Esophagus muscularis mucosa (tissue), 3 donors: ENCODE measurements around the gene INO80B.

ENCODE experiments used
- EP300 ChIP-seq: sonication (generic); formaldehyde crosslinking; IDR thresholded peaks from one replicate; pipeline ENCODE4 v1.6.1; 2017; ENCODE audit warnings: antibody characterized with exemption
- TF ChIP-seq, protein P1 (sequence below), 3 experiments: fragments of 200-600 bp in 2 of 3; fragments of 450-650 bp in 1 of 3; sonication (generic) in 2 of 3; IDR thresholded peaks; one replicate each; pipeline ENCODE4 v1.5.1; 2017 to 2019; ENCODE audit warnings: antibody characterized with exemption in 3 of 3, mild to moderate bottlenecking in 2 of 3, moderate library complexity in 1 of 3

DNA sequence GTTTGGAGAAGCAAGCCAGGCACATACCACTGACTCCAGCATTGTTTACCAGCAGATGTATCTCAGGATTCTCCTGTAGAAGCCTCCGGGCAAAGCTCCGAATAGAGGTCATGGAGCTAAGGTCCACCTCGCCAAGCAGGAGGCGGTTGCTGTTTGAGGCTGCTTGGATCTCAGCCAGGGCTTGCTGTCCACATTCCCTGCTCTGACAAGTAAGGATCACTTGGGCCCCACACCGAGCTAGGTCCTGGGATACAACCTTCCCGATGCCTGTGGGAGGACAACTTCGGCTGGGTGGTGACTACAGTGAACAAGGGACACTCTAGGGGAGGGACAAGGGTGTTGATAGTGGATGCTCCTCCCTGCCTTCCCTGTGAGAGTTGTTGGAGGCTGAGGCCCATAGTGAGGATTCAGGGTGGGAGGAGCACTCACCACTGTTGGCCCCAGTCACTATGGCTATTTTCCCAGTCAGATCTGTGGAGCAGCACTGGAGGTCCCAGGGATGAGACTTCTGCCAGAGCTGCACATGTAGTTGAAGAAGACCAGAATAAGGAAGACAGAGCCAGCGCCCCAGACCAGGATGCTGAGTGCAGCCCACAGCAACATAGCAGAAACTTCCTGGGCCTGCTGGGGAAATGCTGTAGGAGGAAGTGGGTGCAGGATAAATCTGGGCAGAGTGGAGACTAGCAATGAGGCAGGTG lies 41.7 kb upstream of the INO80B start:
- no peak for TF ChIP-seq EP300
- TF ChIP-seq, protein P1, sequence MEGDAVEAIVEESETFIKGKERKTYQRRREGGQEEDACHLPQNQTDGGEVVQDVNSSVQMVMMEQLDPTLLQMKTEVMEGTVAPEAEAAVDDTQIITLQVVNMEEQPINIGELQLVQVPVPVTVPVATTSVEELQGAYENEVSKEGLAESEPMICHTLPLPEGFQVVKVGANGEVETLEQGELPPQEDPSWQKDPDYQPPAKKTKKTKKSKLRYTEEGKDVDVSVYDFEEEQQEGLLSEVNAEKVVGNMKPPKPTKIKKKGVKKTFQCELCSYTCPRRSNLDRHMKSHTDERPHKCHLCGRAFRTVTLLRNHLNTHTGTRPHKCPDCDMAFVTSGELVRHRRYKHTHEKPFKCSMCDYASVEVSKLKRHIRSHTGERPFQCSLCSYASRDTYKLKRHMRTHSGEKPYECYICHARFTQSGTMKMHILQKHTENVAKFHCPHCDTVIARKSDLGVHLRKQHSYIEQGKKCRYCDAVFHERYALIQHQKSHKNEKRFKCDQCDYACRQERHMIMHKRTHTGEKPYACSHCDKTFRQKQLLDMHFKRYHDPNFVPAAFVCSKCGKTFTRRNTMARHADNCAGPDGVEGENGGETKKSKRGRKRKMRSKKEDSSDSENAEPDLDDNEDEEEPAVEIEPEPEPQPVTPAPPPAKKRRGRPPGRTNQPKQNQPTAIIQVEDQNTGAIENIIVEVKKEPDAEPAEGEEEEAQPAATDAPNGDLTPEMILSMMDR (IDR thresholded peaks at IDR 0.05), result no peak
